ENCODE measurements around the gene DGKH. TPM values are rescaled to one million over a fixed set of nuclear protein-coding genes. Genes with fewer than 3 reads are reported as not detected.
A peak's percentile ranks its signal among the peaks of the same experiment; 100 is the strongest.

Gene DGKH
- total and polyA plus RNA-seq, 5 donors from 2014 or later, result 1.2 to 22.4 (median 2.5) TPM

- DNase-seq, result peak in 2 of 3 donors; percentile 15 to 41
Observed at GRCh38 chr13:42215578-42216421, 167.4 kb downstream of the DGKH start.

GRCh38 chr13:42216422-42216735 is 167.9 kb downstream of the DGKH start:
- ATAC-seq (ENCODE audit: low read depth in 2 of 2) (no peak), DNase-seq (no peak)
- no peaks in the 10 kb centered on the region for H3K4me1 Mint-ChIP-seq
- peaks cover 39% of the 10 kb centered on the region for H3K36me3 ChIP-seq (ENCODE audit: control insufficient read depth, insufficient read depth, low read length)
- H3K4me1 ChIP-seq (ENCODE audit: control insufficient read depth, insufficient read depth, low read length, poor library complexity, severe bottlenecking), result no peaks in the 10 kb centered on the region
- H3K4me3 Mint-ChIP-seq, result no peak overlapping the region
- no peak overlapping the region for H3K4me3 ChIP-seq (ENCODE audit: low read depth, low read length)
- H3K36me3 Mint-ChIP-seq, result peaks cover 40% of the 10 kb centered on the region
- peak overlapping the region in 1 of 3 donors; percentile 13 for H3K27ac Mint-ChIP-seq
- H3K9me3 ChIP-seq (ENCODE audit: control insufficient read depth in 2 of 2, low read length in 2 of 2), result no peaks in the 10 kb centered on the region
- no peaks in the 10 kb centered on the region for H3K27me3 Mint-ChIP-seq
- H3K9me3 Mint-ChIP-seq, result peaks cover 0 to 1% (median 0%) of the 10 kb centered on the region in 7 donors
- no peaks in the 10 kb centered on the region for H3K27me3 ChIP-seq (ENCODE audit: control insufficient read depth, insufficient read depth, low read length)
- H3K27ac ChIP-seq (ENCODE audit: insufficient read depth, low read length, poor library complexity, severe bottlenecking), result no peak overlapping the region

More at GRCh38 chr13:42215578-42216421, 167.4 kb downstream of the DGKH start:
- H3K27ac Mint-ChIP-seq, result peak overlapping the region in 1 of 3 donors; percentile 13
- H3K36me3 Mint-ChIP-seq, result peaks cover 38% of the 10 kb centered on the region
- H3K4me3 Mint-ChIP-seq, result no peak overlapping the region
- no peaks in the 10 kb centered on the region for H3K4me1 Mint-ChIP-seq
- H3K27me3 Mint-ChIP-seq, result no peaks in the 10 kb centered on the region
- peaks cover 0 to 1% (median 0%) of the 10 kb centered on the region in 7 donors for H3K9me3 Mint-ChIP-seq
- no peak for ATAC-seq (ENCODE audit: low read depth in 2 of 2)
- no peak overlapping the region for H3K4me3 ChIP-seq (ENCODE audit: low read depth, low read length)
- H3K36me3 ChIP-seq (ENCODE audit: control insufficient read depth, insufficient read depth, low read length), result peaks cover 39% of the 10 kb centered on the region
- H3K9me3 ChIP-seq (ENCODE audit: control insufficient read depth in 2 of 2, low read length in 2 of 2), result no peaks in the 10 kb centered on the region
- no peaks in the 10 kb centered on the region for H3K27me3 ChIP-seq (ENCODE audit: control insufficient read depth, insufficient read depth, low read length)
- no peaks in the 10 kb centered on the region for H3K4me1 ChIP-seq (ENCODE audit: control insufficient read depth, insufficient read depth, low read length, poor library complexity, severe bottlenecking)
- H3K27ac ChIP-seq (ENCODE audit: insufficient read depth, low read length, poor library complexity, severe bottlenecking), result no peak overlapping the region

GRCh38 chr13:42218576-42218975 is 170.1 kb downstream of the DGKH start:
- Histone ChIP-seq H3K9me3 (ENCODE audit: control insufficient read depth in 2 of 2, low read length in 2 of 2) (no peaks in the 10 kb centered on the region), H3K4me3 (ENCODE audit: low read depth, low read length) (no peak overlapping the region), H3K27me3 (ENCODE audit: control insufficient read depth, insufficient read depth, low read length) (no peaks in the 10 kb centered on the region), H3K27ac (ENCODE audit: insufficient read depth, low read length, poor library complexity, severe bottlenecking) (no peak overlapping the region), H3K4me1 (ENCODE audit: control insufficient read depth, insufficient read depth, low read length, poor library complexity, severe bottlenecking) (no peaks in the 10 kb centered on the region), H3K36me3 (ENCODE audit: control insufficient read depth, insufficient read depth, low read length) (peaks cover 42% of the 10 kb centered on the region)
- Mint-ChIP-seq H3K9me3 (no peaks in the 10 kb centered on the region), H3K36me3 (peaks cover 39% of the 10 kb centered on the region), H3K27me3 (no peaks in the 10 kb centered on the region), H3K4me3 (no peak overlapping the region), H3K27ac (peak overlapping the region in 1 of 3 donors; percentile 77), H3K4me1 (no peaks in the 10 kb centered on the region)
- no peak for ATAC-seq (ENCODE audit: low read depth in 2 of 2)
- no peak for DNase-seq

- H3K27me3 Mint-ChIP-seq, result no peaks in the 10 kb centered on the region
- peaks cover 42% of the 10 kb centered on the region for H3K36me3 Mint-ChIP-seq
Observed at GRCh38 chr13:42219051-42219450, 170.6 kb downstream of the DGKH start.

GRCh38 chr13:42219876-42220275 is 171.4 kb downstream of the DGKH start:
- peaks cover 41% of the 10 kb centered on the region for H3K36me3 Mint-ChIP-seq
- no peak overlapping the region for H3K27ac ChIP-seq (ENCODE audit: insufficient read depth, low read length, poor library complexity, severe bottlenecking)
- H3K9me3 Mint-ChIP-seq, result no peaks in the 10 kb centered on the region
- H3K4me3 Mint-ChIP-seq, result no peak overlapping the region
- no peaks in the 10 kb centered on the region for H3K4me1 ChIP-seq (ENCODE audit: control insufficient read depth, insufficient read depth, low read length, poor library complexity, severe bottlenecking)
- H3K9me3 ChIP-seq (ENCODE audit: control insufficient read depth in 2 of 2, low read length in 2 of 2), result no peaks in the 10 kb centered on the region
- no peaks in the 10 kb centered on the region for H3K4me1 Mint-ChIP-seq
- no peaks in the 10 kb centered on the region for H3K27me3 ChIP-seq (ENCODE audit: control insufficient read depth, insufficient read depth, low read length)
- ATAC-seq (ENCODE audit: low read depth in 2 of 2), result no peak
- H3K27me3 Mint-ChIP-seq, result no peaks in the 10 kb centered on the region
- H3K4me3 ChIP-seq (ENCODE audit: low read depth, low read length), result no peak overlapping the region
- H3K27ac Mint-ChIP-seq, result no peak overlapping the region
- H3K36me3 ChIP-seq (ENCODE audit: control insufficient read depth, insufficient read depth, low read length), result peaks cover 44% of the 10 kb centered on the region
- DNase-seq, result no peak

More at GRCh38 chr13:42219051-42219450, 170.6 kb downstream of the DGKH start:
- ATAC-seq (ENCODE audit: low read depth in 2 of 2) (no peak), DNase-seq (no peak)
- Mint-ChIP-seq H3K4me3 (no peak overlapping the region), H3K9me3 (no peaks in the 10 kb centered on the region), H3K27ac (no peak overlapping the region), H3K4me1 (no peaks in the 10 kb centered on the region)
- Histone ChIP-seq H3K4me3 (ENCODE audit: low read depth, low read length) (no peak overlapping the region), H3K9me3 (ENCODE audit: control insufficient read depth in 2 of 2, low read length in 2 of 2) (no peaks in the 10 kb centered on the region), H3K36me3 (ENCODE audit: control insufficient read depth, insufficient read depth, low read length) (peaks cover 40% of the 10 kb centered on the region), H3K27ac (ENCODE audit: insufficient read depth, low read length, poor library complexity, severe bottlenecking) (no peak overlapping the region), H3K27me3 (ENCODE audit: control insufficient read depth, insufficient read depth, low read length) (no peaks in the 10 kb centered on the region), H3K4me1 (ENCODE audit: control insufficient read depth, insufficient read depth, low read length, poor library complexity, severe bottlenecking) (no peaks in the 10 kb centered on the region)

- H3K9me3 Mint-ChIP-seq, result peaks cover 0 to 2% (median 0%) of the 10 kb centered on the region in 7 donors
- H3K9me3 ChIP-seq (ENCODE audit: control insufficient read depth in 2 of 2, low read length in 2 of 2), result no peaks in the 10 kb centered on the region
- H3K36me3 Mint-ChIP-seq, result peaks cover 52% of the 10 kb centered on the region
- ATAC-seq (ENCODE audit: low read depth in 2 of 2) (no peak), DNase-seq (no peak)
- no peaks in the 10 kb centered on the region for H3K27me3 Mint-ChIP-seq
- H3K27ac ChIP-seq (ENCODE audit: insufficient read depth, low read length, poor library complexity, severe bottlenecking), result no peak overlapping the region
- no peaks in the 10 kb centered on the region for H3K4me1 Mint-ChIP-seq
- no peaks in the 10 kb centered on the region for H3K4me1 ChIP-seq (ENCODE audit: control insufficient read depth, insufficient read depth, low read length, poor library complexity, severe bottlenecking)
- peaks cover 37% of the 10 kb centered on the region for H3K36me3 ChIP-seq (ENCODE audit: control insufficient read depth, insufficient read depth, low read length)
- no peak overlapping the region for H3K4me3 Mint-ChIP-seq
- no peaks in the 10 kb centered on the region for H3K27me3 ChIP-seq (ENCODE audit: control insufficient read depth, insufficient read depth, low read length)
- no peak overlapping the region for H3K4me3 ChIP-seq (ENCODE audit: low read depth, low read length)
- H3K27ac Mint-ChIP-seq, result no peak overlapping the region
Observed at GRCh38 chr13:42221121-42221765, 172.8 kb downstream of the DGKH start.

- no peak overlapping the region for H3K27ac ChIP-seq (ENCODE audit: insufficient read depth, low read length, poor library complexity, severe bottlenecking)
- H3K27me3 ChIP-seq (ENCODE audit: control insufficient read depth, insufficient read depth, low read length), result no peaks in the 10 kb centered on the region
- H3K27ac Mint-ChIP-seq, result no peak overlapping the region
- no peaks in the 10 kb centered on the region for H3K27me3 Mint-ChIP-seq
- no peak for ATAC-seq (ENCODE audit: low read depth in 2 of 2)
- peaks cover 0 to 2% (median 0%) of the 10 kb centered on the region in 7 donors for H3K9me3 Mint-ChIP-seq
- peaks cover 0 to 2% (median 0%) of the 10 kb centered on the region in 4 donors for H3K4me1 Mint-ChIP-seq
- H3K9me3 ChIP-seq (ENCODE audit: control insufficient read depth in 2 of 2, low read length in 2 of 2), result no peaks in the 10 kb centered on the region
- H3K4me1 ChIP-seq (ENCODE audit: control insufficient read depth, insufficient read depth, low read length, poor library complexity, severe bottlenecking), result no peaks in the 10 kb centered on the region
- H3K4me3 ChIP-seq (ENCODE audit: low read depth, low read length), result no peak overlapping the region
- peaks cover 51% of the 10 kb centered on the region for H3K36me3 Mint-ChIP-seq
- DNase-seq, result no peak
- H3K4me3 Mint-ChIP-seq, result no peak overlapping the region
- H3K36me3 ChIP-seq (ENCODE audit: control insufficient read depth, insufficient read depth, low read length), result peaks cover 37% of the 10 kb centered on the region
Observed at GRCh38 chr13:42223681-42224080, 175.2 kb downstream of the DGKH start.

Data from CD4-positive, CD25-positive, alpha-beta regulatory T cell (primary cell).